ENCODE measurements around the gene SIRPA.
"Not testable (repeated sequence)": the region's sequence is repeated elsewhere in the genome, so short reads cannot be mapped to it uniquely, and the experiment has no call there.

SIRPA gene

GRCh38 chr20:1912053-1912452 lies 16.8 kb downstream of the SIRPA start:
- TF ChIP-seq CTCF (conservative IDR thresholded peaks at IDR 0.05; ENCODE audit: low read depth) = no peak
- CTCF ChIA-PET = interaction anchor here (1.1 kb wide), 1 partner anchor 112 kb away, joined by 4 read pairs; no protein-coding TSS in a partner anchor
- no peak overlapping the region for H3K27ac ChIP-seq
- POLR2A ChIA-PET (ENCODE audit: low non-redundant PET) = no interaction called here
- no peak for DNase-seq (ENCODE audit: low spot score)

- no peak overlapping the region for H3K27ac ChIP-seq
- DNase-seq (ENCODE audit: low spot score) = no peak
- ChIA-PET POLR2A (ENCODE audit: low non-redundant PET) (no interaction called here), CTCF (interaction anchor here (0.7 to 1.1 kb wide), 2 partner anchors 112 to 774 kb away, joined by 3 to 4 read pairs; no protein-coding TSS in a partner anchor)
- no peak for TF ChIP-seq CTCF (conservative IDR thresholded peaks at IDR 0.05; ENCODE audit: low read depth)
Observed at GRCh38 chr20:1912646-1913045, 17.4 kb downstream of the SIRPA start.

GRCh38 chr20:1915233-1915632 lies 20.0 kb downstream of the SIRPA start:
- POLR2A ChIA-PET (ENCODE audit: low non-redundant PET); DNase-seq (ENCODE audit: low spot score); CTCF ChIA-PET: not testable (repeated sequence)

DNA sequence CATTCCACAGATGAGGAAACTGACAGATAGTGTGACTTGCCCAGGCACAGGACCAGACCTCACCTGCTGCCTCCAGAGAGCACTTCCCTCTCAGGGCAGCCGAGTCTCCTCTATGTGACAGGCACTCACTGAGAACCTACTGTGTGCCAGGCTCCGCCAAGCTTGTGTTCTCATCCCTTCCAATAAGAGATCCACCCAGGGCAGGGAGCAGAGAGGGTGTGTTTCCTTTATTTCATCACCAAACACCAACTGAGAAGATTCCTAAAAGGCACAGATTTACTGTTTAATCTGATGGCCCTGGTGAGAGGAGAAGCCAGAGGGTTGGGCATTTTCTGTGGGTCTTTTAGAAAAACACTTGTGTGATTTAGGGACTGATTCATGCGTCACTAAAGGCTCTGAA lies 20.5 kb downstream of the SIRPA start:
- ChIA-PET POLR2A (ENCODE audit: low non-redundant PET) (no interaction called here), CTCF (no interaction called here)
- DNase-seq (ENCODE audit: low spot score) = no peak
- 0 out of 2 replicates have a peak overlapping the region, but pooled peaks have one; percentile 14 for H3K27ac ChIP-seq
- no peak for TF ChIP-seq CTCF (conservative IDR thresholded peaks at IDR 0.05; ENCODE audit: low read depth)

More at GRCh38 chr20:1915233-1915632, 20.0 kb downstream of the SIRPA start:
- 0 out of 2 replicates have a peak overlapping the region, but pooled peaks have one; percentile 14 for H3K27ac ChIP-seq

DNA sequence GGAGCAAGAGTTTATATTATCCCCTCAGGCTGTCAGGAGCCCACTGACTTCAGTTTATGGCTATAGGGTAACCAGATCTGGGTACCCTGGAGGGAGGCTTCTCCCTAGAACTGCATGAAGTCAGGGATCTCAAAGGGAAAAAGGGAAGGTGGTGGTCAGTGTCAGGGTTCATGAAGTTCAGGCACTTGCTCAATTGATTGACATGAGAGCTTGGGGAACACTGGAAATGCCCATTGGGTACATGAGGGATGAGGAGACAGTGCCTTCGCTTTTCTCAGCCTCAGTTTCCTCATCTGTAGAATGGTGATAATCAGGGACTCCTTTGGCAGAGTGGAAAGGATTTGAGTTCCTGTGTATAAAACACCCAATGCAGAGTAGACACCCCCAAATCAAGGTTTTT lies 22.6 kb downstream of the SIRPA start:
- ChIA-PET POLR2A (ENCODE audit: low non-redundant PET) (no interaction called here), CTCF (no interaction called here)
- no peak for TF ChIP-seq CTCF (conservative IDR thresholded peaks at IDR 0.05; ENCODE audit: low read depth)
- no peak for DNase-seq (ENCODE audit: low spot score)
- no peak overlapping the region for H3K27ac ChIP-seq

GRCh38 chr20:1918491-1919165 lies 23.4 kb downstream of the SIRPA start:
- no peak for DNase-seq (ENCODE audit: low spot score)
- ChIA-PET CTCF (no interaction called here), POLR2A (ENCODE audit: low non-redundant PET) (no interaction called here)
- TF ChIP-seq CTCF (conservative IDR thresholded peaks at IDR 0.05; ENCODE audit: low read depth) = no peak
- H3K27ac ChIP-seq = no peak overlapping the region

- CTCF ChIA-PET = no interaction called here
- POLR2A ChIA-PET (ENCODE audit: low non-redundant PET) = no interaction called here
- H3K27ac ChIP-seq = no peak overlapping the region
Observed at GRCh38 chr20:1920252-1920651, 25.0 kb downstream of the SIRPA start.

More at GRCh38 chr20:1920252-1920651, 25.0 kb downstream of the SIRPA start:
- no peak for DNase-seq (ENCODE audit: low spot score)
- no peak for TF ChIP-seq CTCF (conservative IDR thresholded peaks at IDR 0.05; ENCODE audit: low read depth)

Data from RWPE1 (cell line).